ENCODE results near the gene LSM2.
"Not testable (repeated sequence)": the region's sequence is repeated elsewhere in the genome, so short reads cannot be mapped to it uniquely, and the experiment has no call there.

Gene LSM2

GRCh38 chr6:31806470-31807272 lies at the start of gene LSM2:
TSS of gene LSM2 (minus strand) at chr6:31806966. CDS start at chr6:31806757, 209 bp downstream.
- TF ChIP-seq CTCF (IDR thresholded peaks at IDR 0.05; ENCODE audit: insufficient read depth, low read length, missing control alignments) = peak; percentile 44

GRCh38 chr6:31851980-31852718 lies 45.4 kb upstream of the LSM2 start:
- POLR2A ChIA-PET = interaction anchor here (1.0 kb wide), 1 partner anchor 11 kb away, joined by 5 read pairs; the partner anchor contains the start of gene NEU1
- DNase-seq (ENCODE audit: low read depth, low spot score); H3K4me3 ChIP-seq (ENCODE audit: low read depth, low read length); CTCF ChIA-PET: not testable (repeated sequence)

More at GRCh38 chr6:31806470-31807272, at the start of gene LSM2:
- CTCF ChIA-PET = interaction anchor here (0.6 to 5.0 kb wide), 17 partner anchors 11 to 146 kb away, joined by 3 to 57 read pairs (median 4); partner anchors contain the start of gene VARS1
- peak within 1 kb of the TSS; percentile 83 for H3K4me3 ChIP-seq (ENCODE audit: low read depth, low read length)
- POLR2A ChIA-PET = interaction anchor here (0.6 to 2.4 kb wide), 13 partner anchors 8 to 154 kb away, joined by 3 to 27 read pairs (median 5); partner anchors contain the start of genes BAG6, C6orf47, DDAH2 and HSPA1A
- peak; percentile 67 for DNase-seq (ENCODE audit: low read depth, low spot score)

- no peak for DNase-seq (ENCODE audit: low read depth, low spot score)
- ChIA-PET POLR2A (no interaction called here), CTCF (interaction anchor here (0.7 kb wide), 1 partner anchor 8 kb away, joined by 3 read pairs; no protein-coding TSS in a partner anchor)
- H3K4me3 ChIP-seq (ENCODE audit: low read depth, low read length) = no peak overlapping the region
- no peak for TF ChIP-seq CTCF (IDR thresholded peaks at IDR 0.05; ENCODE audit: insufficient read depth, low read length, missing control alignments)
Observed at GRCh38 chr6:31851485-31851832, 44.7 kb upstream of the LSM2 start.

- TF ChIP-seq CTCF (IDR thresholded peaks at IDR 0.05; ENCODE audit: insufficient read depth, low read length, missing control alignments) = no peak
- H3K4me3 ChIP-seq (ENCODE audit: low read depth, low read length) = no peak overlapping the region
- ChIA-PET CTCF (interaction anchor here (0.7 kb wide), 1 partner anchor 9 kb away, joined by 3 read pairs; no protein-coding TSS in a partner anchor), POLR2A (no interaction called here)
- DNase-seq (ENCODE audit: low read depth, low spot score) = no peak
Observed at GRCh38 chr6:31850765-31851484, 44.2 kb upstream of the LSM2 start.

GRCh38 chr6:31847276-31847978 lies 40.7 kb upstream of the LSM2 start:
- POLR2A ChIA-PET = interaction anchor here (0.6 kb wide), 1 partner anchor 43 kb away, joined by 3 read pairs; no protein-coding TSS in a partner anchor
- no peak for TF ChIP-seq CTCF (IDR thresholded peaks at IDR 0.05; ENCODE audit: insufficient read depth, low read length, missing control alignments)
- CTCF ChIA-PET = interaction anchor here (0.7 kb wide), 1 partner anchor 9 kb away, joined by 3 read pairs; no protein-coding TSS in a partner anchor
- no peak overlapping the region for H3K4me3 ChIP-seq (ENCODE audit: low read depth, low read length)
- no peak for DNase-seq (ENCODE audit: low read depth, low spot score)

- DNase-seq (ENCODE audit: low read depth, low spot score) = no peak
- ChIA-PET POLR2A (interaction anchor here (0.9 to 1.6 kb wide), 3 partner anchors 8 to 18 kb away, joined by 3 to 9 read pairs (median 5); partner anchors contain the start of gene NEU1), CTCF (interaction anchor here (1.1 to 2.0 kb wide), 2 partner anchors 8 to 14 kb away, joined by 3 to 5 read pairs; no protein-coding TSS in a partner anchor)
- H3K4me3 ChIP-seq (ENCODE audit: low read depth, low read length) = no peak overlapping the region
- TF ChIP-seq CTCF (IDR thresholded peaks at IDR 0.05; ENCODE audit: insufficient read depth, low read length, missing control alignments) = no peak
Observed at GRCh38 chr6:31844507-31844906, 37.7 kb upstream of the LSM2 start.

All from AG04449 (cell line).